Fibroblast of pulmonary artery (primary cell): ENCODE data around the gene RALGPS1.

Source experiments
- DNase-seq: peaks from one replicate; pipeline ENCODE4 v3.0.0-alpha.2; 2010; ENCODE audit warnings: low read depth
- H3K4me3 ChIP-seq: replicated peaks from 2 replicates; pipeline ENCODE4 v1.5.1; 2011; ENCODE audit warnings: low read depth, mild to moderate bottlenecking, control low read depth, low read length, moderate library complexity
- TF ChIP-seq, protein P1 (sequence below): IDR thresholded peaks from 2 replicates; pipeline ENCODE4 v1.5.1; 2011; ENCODE audit warnings: mild to moderate bottlenecking, control low read depth, low read length, inconsistent platforms; ENCODE audit errors: missing control alignments

The RALGPS1 gene

DNA sequence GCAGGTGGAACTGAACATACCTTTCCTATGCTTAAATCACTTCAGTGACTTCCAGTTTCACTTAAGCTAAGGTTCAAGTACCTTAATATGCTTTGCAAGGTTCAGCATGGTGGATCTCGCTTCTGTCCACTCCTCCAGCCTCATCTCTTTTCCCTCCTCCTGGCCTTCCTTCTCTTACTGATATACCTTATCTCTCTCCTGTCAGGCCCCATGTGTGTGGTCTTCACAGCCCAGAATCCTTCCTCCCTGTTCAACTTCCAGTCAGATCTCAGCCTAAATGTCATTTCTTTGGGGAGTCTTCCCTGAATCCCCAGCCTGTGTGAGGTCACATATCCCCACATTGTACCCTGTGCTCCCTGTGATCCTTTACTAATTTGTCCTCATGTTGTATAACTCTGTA lies 120.1 kb downstream of the RALGPS1 start:
- TF ChIP-seq, protein P1, sequence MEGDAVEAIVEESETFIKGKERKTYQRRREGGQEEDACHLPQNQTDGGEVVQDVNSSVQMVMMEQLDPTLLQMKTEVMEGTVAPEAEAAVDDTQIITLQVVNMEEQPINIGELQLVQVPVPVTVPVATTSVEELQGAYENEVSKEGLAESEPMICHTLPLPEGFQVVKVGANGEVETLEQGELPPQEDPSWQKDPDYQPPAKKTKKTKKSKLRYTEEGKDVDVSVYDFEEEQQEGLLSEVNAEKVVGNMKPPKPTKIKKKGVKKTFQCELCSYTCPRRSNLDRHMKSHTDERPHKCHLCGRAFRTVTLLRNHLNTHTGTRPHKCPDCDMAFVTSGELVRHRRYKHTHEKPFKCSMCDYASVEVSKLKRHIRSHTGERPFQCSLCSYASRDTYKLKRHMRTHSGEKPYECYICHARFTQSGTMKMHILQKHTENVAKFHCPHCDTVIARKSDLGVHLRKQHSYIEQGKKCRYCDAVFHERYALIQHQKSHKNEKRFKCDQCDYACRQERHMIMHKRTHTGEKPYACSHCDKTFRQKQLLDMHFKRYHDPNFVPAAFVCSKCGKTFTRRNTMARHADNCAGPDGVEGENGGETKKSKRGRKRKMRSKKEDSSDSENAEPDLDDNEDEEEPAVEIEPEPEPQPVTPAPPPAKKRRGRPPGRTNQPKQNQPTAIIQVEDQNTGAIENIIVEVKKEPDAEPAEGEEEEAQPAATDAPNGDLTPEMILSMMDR: no peak
- no peak for DNase-seq
- no peak overlapping the region for H3K4me3 ChIP-seq

DNA sequence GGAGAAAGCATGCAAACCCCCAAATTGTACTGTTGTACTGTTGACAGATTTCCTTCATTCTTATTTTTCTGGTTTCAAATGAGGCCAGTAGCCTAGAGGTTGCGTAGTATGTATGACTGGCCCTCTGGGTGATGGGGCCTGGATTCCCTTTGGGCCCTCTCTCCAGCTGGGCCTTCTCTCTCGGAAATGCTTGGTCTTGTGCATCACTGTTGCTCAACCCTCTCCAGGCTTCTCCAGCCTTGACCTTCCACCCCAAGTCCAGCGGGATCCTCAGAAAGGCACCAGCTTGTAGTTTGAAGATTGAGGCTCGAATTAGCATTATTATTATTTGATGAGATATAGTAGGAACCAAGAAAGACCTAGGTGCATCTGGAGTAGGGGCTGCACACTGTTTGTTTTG lies 120.8 kb downstream of the RALGPS1 start:
- peak; percentile 95 for DNase-seq
- H3K4me3 ChIP-seq: no peak overlapping the region
- TF ChIP-seq, protein P1: no peak

DNA sequence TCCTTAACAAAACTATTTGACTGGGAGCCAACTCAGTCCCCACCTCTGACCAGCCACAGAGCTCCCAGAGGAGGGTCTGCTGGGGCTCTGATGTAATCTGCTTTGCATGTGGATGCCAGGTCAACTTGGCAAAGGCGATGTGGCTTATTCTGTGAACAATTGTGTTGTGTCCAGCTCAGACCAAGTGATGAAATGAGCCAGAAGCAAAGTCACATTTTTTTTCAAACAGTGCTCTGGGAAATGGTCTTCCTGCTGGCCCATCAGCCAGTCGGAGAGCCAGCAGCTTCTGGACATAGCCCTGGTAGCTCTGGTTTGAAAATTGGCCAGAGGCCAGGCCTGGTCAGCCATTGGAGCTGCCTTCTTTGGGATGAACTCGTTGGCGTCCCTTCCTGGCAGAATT lies 121.4 kb downstream of the RALGPS1 start:
- DNase-seq: peak; percentile 97
- TF ChIP-seq, protein P1: no peak
- no peak overlapping the region for H3K4me3 ChIP-seq

DNA sequence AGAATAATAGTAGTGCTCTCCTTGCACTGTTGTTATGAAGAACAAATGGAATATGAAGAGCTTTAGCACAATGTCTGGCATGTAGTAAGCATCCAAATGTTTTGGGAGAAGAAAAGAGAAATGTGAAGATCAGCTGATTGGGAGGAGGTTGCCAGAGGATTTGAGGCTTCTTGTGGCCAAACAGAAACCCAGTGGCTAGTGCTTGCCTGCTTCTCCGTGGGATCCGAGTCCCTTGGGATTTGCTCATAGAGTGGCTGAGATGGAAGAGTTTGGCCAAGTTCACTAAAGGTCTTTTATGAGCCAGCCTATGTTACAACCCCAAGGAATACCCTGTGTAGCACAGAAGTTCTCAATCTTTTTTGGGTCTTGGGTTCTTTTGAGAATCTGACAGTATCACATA lies 121.9 kb downstream of the RALGPS1 start:
- H3K4me3 ChIP-seq: no peak overlapping the region
- TF ChIP-seq, protein P1: no peak
- DNase-seq: peak; percentile 48

DNA sequence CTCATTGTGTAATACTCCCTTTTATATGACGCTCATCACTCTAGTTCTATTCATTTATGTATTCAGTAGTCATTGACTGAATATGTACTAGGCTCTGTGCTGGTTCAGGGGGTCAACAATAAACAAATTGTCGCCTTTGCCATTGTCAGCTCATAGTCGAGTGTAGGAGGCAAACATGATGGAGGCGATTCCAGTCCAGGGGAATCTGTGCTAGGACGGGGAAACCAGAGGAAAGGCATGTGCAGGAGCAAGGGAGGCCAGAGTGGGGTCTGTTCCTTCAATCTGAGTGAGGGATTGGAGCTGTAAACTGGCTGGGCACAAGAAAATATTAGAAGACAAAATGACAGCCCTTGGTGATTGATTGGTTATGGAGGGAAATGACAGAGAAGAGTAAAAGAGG lies 123.9 kb downstream of the RALGPS1 start:
- no peak overlapping the region for H3K4me3 ChIP-seq
- TF ChIP-seq, protein P1: no peak
- no peak for DNase-seq

DNA sequence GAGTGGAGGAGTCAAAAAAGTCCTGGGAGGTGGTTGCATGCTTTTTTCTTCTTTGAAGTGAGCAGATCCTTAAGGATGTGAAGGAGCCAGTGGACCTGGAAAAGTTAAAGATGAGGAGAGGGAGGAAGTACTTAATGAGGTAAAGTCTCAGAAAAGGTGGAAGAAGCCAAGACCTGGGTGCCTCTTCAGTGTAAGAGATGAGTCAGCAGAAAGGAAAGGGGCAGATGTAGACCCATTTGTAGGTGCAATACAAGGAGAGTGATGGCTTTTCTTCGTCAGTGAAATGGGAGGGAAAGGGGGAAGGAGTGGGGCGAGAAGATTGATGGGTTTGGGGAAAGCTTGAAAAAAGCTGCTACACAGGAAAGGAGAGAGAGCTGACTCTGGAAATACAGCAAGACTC lies 124.9 kb downstream of the RALGPS1 start:
- no peak overlapping the region for H3K4me3 ChIP-seq
- DNase-seq: no peak

DNA sequence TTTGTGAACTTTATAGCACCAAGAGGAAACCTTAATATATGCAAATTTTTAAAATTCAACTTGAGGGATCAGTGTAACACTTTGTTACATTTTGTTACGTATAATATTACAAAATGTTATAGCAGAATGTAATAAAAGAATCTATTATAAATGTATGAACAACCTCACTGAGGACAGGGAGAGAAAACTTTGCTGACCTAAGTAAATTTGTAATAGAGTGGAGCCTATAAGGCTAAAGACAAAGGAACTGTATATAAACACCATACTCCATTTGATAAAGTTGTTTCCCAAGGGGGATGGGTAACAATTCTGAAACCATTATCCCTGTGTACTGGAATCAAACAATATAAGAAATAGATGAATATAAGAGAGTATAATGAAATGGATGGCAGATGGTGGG lies 130.6 kb downstream of the RALGPS1 start:
- no peak overlapping the region for H3K4me3 ChIP-seq
- no peak for DNase-seq
- TF ChIP-seq, protein P1: no peak

More for the DNA sequence above, 124.9 kb downstream of the RALGPS1 start:
- TF ChIP-seq, protein P1: no peak
